DOHH2 (cell line): ENCODE measurements around the gene IQGAP1.

Experiments used
- CTCF ChIP-seq: fragments of 200-600 bp; sonication (generic); IDR thresholded peaks from one replicate; pipeline ENCODE4 v1.5.1; 2014; ENCODE audit warnings: antibody characterized with exemption, mild to moderate bottlenecking, low read depth, low read length; ENCODE audit not compliant: poor library complexity, severe bottlenecking
- EZH2phosphoT487 ChIP-seq: fragments of 200-600 bp; sonication (generic); IDR thresholded peaks from 2 replicates; pipeline ENCODE4 v1.6.1; 2017; ENCODE audit warnings: borderline replicate concordance, mild to moderate bottlenecking, antibody characterized with exemption, low read length, moderate library complexity, mixed read lengths

GRCh38 chr15:90540768-90541167 lies 152.7 kb downstream of the IQGAP1 start:
- TF ChIP-seq CTCF = no peak
- no peak for TF ChIP-seq EZH2phosphoT487
